Measurements from ENCODE around the gene TIMM17A.

The TIMM17A gene

DNA sequence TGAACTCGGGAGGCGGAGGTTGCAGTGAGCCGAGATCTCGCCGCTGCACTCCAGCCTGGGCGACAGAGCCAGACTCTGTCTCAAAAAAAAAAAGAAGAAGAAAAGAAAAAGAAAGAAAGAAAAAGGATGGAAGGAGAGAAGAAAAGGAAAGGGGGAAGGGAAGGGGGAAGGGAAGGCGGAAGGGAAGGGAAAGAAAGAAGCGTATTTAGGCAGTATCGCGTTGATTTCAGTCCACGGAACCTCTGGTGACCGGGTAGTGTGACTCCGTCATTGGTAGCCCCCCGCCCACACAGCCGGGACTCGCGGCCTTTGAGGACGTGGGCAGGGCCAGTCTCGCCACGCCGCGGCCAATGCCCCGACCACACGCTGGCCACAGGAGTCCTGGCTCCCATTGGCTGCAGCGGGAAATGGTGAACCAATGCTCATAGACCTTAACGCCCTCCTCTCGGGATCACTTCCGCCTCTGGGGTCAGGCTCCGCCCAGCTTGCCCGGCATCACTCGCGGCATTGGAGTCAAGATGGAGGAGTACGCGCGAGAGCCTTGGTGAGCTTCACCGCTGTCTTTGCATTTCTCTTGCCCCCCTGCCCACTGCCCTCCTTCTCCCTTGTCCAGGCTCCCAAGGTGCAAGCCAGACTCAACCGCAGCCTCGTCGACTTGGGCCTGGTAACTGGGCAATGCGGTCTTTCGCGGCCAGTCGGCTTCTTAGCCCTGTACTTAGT, at the start of gene TIMM17A:
TSS of gene TIMM17A (plus strand) at position 495 of the 720 bp plus-strand sequence. CDS start at position 519, 24 bp downstream.
- DNase-seq (ENCODE audit: low read depth) = peak; percentile 89

DNA sequence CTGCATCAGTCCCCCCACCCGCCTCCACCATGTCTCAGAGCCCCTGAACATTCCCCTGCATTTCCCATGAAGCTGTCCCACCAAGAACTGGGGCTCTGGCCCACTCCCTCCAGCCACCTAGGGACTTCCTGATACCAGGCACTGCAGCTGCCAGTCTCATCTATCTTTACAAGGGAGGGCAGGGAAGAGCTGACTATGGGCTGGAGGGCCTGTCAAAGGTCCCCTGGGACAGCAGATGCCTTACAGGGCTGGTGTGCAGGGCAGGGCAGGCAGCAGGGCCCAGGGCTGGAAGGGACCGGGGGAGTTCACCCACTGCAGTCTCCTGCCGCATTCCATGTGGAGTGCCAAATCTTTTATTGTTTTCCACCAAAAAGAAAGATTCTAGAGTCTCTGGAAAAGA, 49.0 kb upstream of the TIMM17A start:
- DNase-seq (ENCODE audit: low read depth) = no peak

DNA sequence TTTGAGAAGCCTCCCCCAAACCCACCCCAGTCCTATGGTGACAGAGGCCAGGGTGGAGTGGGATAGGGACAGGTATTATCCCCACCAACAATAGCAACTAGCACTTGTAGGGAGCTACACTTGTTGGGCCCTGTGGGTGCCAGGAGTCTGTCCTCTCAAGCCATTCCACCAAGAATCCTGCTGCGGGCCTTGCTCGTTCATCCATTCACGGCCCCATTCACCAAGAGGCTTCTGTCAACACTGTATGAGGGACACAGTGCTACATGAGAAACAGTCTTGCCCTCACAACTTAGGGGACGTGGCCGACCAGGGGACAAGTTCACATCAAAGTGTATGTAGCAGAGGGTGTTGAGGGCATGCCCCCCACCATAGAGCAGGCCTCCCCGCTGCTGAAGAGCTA, 47.7 kb upstream of the TIMM17A start:
- no peak for DNase-seq (ENCODE audit: low read depth)

DNA sequence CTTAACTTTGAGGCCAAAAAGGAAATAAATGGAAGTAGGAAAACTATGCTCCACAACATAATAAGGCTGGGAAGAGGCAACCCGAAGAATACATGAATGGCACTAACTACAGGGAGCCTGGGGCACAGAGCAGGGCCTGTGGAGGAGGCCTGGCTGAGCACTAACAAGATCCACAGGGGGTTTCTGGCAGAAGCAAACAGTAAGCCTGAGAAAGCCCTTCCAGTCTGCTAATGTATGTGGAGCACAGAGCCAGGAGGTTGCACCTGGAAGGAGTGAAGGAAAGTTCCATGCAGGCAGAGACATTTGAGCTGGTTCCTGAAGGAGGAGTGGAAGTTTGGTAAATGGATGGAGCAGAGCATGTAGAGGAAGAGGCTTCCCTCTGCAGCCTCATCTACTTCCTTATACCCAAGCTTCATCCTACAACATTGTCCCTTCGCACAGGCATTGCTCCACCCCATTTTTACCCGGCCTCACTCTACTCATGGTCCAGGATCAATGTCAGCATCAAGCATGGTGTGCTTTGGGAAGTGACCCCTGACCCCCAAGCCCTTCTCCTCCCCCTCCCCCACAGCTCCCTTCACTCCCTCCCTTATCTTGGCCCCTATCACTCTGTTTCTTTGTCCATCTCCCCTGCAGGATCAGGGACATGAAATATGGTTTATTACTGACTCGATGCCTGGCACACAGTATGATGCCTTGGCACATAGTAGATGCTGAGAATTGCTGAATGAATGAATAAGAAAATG, 43.3 kb upstream of the TIMM17A start:
- no peak for DNase-seq (ENCODE audit: low read depth)

DNA sequence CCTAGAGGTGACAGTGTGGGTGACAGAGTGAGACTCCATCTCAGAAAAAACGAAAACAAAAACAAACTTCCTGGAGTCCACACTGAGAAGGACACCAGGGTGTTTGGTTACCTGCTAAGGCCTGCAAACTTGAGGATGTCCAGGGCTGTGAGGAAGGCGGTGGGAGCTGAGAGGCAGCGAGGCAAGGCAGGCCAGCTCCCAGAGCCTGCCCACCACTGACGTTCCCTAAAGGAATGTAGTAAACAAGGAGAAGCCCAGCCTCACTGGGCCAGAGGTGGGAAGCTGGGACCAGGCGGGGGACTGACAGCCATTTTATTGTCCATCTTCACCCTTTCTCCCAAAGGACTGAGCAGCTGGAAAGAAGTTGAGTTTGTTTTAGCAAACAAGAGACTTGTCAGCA, 42.5 kb upstream of the TIMM17A start:
- no peak for DNase-seq (ENCODE audit: low read depth)

DNA sequence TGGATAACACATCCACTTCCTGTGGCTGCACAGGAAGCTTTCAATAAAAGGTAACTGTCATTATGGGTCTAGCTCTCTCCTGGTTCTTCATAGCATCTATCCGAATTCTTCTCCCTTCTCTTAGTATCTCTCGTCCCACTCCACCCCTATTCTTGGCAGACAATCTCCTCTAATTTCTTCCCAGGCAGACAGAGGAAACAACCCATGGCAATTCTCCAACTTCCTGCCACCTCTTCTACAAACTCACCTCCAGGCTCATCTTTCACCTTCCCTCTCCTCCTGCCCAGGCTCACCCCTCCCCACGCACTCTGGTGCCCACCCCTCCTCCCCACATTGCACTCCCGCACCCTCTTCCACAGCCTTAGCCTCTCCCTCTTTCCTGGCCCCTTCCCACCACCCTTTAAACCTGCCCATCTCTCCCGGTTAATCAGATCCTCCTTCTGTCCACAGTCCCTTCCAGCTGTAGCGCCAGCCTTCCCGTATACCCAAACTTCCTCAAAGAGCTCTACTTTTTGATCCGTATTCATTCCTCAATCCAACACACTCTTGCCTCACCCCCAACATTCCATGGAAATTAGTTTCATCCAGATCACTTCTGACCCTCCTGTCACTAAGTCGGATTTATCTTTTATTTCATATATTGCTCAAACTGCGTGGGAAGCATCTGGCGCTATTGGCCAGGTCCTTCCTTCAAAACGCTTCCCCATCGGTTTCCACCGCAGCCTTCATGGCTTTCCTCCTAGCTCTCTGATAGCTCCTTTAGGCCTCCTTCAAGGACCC, 40.7 kb upstream of the TIMM17A start:
- DNase-seq (ENCODE audit: low read depth) = no peak

DNA sequence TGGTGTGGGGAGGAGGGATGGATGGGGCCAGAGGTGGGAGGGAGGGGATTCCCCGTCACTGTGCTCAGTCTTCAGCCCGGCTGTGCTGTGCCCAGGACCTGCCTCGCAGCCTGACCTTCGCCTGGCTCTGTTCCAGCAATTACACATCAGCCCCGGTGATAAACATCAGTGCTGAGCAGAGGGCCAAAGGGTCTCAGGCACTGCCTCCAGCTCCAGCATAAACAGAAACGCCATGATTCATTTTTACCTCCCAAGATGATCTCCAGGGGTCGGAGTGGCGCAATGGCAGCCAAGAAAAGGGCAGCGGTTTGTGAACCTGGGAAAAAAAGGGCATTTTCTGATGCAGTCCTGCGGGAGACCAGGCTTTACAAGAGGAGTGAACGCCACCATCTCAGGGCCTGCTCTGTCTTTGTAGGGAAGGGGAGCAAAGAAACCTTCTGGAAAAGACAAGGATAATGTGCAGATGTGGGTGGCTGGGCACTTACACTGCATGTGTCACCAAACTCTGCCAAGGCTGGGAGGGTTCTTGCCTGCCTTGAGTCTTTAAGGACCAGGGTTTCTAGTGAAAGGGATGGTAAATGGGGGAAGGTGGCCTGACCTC, 38.6 kb upstream of the TIMM17A start:
- no peak for DNase-seq (ENCODE audit: low read depth)

DNA sequence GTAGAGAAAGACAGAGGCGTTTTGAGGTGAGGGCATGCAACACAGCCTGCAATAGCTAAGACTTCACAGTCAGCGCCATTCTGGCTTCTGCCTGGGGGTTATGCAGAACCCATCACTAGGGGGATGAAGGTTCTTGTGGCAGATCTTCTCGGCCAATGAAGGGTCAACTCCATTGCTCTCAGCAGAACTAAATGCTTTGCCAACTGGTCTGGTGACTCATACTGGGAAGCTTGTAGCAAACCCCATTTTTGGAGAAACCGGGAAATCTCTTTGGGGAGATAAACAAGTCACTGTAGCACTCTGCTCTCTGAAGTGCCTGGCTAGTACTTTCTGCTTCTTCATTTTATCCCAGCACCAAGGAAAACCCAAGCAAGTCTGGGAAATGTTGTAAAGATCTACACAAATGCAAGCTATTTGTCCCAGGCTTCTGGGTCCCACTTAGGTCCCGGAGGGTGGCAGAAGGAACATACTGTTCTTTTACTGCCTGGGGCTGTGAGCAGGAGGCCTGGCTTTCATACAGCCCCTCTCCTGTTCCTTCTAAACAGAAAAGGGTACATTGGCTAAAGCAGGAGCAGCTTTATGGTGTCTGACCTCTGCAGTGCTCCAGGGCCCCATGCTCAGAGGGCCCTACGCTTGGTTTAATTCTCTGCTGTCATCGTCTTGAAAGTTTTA, 37.8 kb upstream of the TIMM17A start:
- DNase-seq (ENCODE audit: low read depth) = no peak

DNA sequence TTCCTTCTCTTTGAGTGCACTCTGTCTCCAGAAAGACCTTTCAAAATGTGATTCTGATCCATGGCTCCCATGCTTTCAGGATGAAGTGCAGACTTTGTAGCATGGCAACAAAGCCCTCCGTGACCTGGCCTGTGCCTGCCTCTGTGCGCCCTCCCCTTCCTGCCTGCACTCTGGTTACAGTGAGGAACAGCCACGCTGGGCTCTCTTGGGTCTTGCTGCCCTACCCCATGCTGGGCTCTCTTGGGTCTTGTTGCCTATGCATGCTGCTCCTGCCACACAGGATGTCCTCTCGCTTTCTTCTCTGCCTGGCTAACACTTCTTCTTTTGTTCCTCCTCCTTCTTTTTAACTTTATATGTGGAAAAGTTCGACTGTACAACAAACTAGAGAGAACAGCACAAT, 37.0 kb upstream of the TIMM17A start:
- no peak for DNase-seq (ENCODE audit: low read depth)

DNA sequence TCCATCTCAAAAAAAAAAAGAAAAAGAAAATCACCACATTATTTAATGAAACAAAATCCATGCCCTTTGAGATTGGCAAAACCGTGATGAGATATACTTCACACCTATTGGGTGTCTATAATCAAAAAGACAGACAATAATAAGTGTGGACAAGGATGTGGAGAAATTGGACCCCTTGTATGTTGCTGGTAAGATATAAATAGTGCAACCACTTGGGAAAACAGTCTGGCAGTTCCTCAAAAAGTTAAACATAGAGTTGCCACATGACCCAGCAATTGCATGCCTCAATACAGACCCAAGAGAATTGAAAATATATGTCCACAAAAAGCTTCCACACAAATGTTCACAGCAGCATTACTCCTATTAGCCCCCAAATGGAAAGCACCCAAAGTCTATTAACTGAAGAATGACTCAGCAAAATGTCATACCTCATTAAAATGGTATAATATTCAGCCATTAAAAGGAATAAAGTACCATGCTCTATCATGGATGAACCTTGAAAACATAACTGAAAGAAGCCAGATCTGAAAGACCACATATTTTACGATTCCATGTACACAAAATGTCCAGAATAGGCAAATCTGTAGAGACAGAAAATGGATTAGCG, 33.2 kb upstream of the TIMM17A start:
- no peak for DNase-seq (ENCODE audit: low read depth)

DNA sequence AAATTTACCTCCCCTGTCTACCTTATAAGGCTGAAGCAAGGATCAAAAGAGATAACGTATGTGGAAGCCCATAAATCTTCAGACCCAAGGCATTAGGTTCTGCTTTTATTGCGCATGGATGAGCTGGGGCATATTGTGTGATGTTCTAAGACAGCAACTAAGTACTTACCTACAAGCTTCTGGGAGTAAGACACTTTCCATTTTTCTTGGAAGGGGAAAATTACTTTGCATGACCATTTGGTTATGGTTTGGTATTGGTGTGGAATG, 30.1 kb upstream of the TIMM17A start:
- DNase-seq (ENCODE audit: low read depth) = no peak

DNA sequence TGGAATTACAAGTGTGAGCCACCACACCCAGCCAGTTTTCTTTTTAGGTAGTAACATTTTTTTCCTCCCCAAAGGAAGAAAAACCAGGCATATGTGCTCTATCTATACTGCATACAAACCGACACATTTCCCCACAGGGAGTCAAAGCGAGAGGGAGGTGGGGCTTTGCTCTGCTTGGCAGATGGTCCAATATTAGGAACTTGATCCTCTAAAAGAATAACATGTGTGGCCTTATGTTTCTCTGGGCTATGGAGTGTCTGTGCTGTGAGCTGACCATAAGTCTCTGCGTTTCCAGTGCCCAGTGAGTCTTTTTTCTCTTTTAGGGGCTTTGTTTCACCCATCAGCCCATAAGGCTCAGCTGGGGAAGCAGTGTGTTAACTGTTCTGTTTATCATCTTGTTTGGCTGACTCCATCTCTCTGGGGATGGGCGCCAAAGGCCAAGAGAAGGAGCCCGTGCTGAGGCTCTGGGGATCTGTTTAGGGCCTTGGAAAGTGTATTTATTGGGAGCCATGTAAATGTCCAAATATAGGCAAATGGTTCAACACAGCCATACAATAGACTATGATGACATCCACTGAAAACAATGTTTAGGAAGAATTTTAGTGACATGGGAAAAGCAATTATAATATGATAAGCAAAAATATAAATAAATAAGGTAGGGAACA, 29.2 kb upstream of the TIMM17A start:
- DNase-seq (ENCODE audit: low read depth) = no peak

DNA sequence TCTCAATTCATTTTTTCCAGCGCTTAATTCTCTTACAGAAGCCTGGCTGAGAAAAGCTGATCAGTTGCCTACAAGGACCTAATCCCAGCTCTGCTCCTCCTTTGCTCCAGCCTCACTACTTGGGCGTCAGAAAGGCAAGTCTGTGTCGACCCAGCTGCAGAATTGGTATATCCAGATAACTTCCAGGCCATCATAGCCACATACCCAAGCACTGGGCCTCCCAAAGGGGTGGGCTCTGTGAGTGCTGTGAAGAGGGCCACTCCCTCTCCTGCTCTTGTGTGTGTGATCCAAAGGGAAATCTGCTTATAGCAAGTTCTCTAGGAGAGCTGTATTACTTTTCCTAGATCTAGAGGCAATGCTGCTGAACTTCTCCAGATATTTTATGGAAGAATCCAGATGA, 27.0 kb upstream of the TIMM17A start:
- DNase-seq (ENCODE audit: low read depth) = no peak

DNA sequence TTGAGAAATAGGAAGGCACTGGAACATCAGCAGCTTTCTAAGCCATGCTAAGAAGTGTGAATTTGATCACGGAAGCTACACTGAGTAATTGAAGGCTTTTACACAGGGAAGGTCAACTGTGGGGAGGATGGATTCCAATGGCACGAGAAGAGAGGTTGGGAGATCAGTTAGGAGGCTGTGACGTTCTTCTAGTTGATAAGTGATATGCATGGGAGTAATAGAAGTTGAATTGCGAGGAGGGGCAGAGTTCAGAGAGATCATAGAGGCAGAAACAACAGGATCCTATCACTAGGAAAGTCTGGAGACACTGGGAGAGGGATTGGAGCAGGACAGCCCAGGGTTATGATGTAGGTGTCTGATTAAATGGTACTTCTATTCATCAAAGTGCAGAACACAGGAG, 25.2 kb upstream of the TIMM17A start:
- DNase-seq (ENCODE audit: low read depth) = no peak

DNA sequence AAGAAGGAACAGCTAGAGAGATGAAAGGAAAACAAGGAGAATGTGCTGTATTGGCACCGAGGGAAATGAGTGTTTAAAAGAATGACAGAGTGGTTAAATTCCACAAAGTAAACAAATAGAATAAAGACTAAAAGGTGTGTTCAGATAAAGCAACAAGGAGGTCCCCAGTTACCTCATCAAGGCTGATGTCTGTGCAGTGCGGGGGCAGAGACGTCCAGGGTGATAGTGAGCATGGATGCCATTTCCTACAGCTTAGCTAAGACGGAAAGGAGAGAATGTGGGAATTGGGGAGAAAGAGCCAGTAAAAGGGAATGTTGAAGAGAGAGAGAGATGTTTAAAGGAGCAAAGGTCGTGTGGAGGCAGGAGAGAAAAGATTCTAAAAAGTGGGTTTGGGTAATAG, 24.5 kb upstream of the TIMM17A start:
- no peak for DNase-seq (ENCODE audit: low read depth)

DNA sequence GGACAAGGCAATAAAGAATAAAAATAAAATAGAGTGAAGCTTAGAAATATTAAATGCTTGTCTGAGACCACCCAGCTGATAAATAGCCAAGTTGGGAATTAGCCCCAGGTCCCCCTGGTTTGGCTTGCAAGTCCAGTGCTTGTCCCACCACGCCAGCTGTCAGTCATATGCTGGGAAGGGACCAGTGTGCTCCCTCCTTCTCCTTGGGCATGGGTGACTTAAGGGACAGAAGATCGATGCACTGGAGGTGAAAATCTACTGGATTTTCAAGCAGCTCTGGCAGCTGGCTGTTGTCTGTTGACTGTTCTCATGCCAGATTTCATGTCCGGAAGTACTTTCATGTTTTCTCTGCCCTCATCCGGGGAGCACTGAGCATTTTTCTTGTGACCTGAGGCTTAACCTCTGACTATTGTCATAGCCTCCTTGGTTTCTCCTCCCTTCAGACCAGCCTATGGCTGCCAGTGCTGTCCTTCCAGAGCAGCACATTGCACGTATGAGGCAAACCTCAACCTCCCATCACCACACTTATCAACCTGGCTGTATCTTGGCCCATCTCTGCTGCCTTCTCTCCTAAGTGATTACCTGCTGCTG, 21.4 kb upstream of the TIMM17A start:
- DNase-seq (ENCODE audit: low read depth) = peak; percentile 39

DNA sequence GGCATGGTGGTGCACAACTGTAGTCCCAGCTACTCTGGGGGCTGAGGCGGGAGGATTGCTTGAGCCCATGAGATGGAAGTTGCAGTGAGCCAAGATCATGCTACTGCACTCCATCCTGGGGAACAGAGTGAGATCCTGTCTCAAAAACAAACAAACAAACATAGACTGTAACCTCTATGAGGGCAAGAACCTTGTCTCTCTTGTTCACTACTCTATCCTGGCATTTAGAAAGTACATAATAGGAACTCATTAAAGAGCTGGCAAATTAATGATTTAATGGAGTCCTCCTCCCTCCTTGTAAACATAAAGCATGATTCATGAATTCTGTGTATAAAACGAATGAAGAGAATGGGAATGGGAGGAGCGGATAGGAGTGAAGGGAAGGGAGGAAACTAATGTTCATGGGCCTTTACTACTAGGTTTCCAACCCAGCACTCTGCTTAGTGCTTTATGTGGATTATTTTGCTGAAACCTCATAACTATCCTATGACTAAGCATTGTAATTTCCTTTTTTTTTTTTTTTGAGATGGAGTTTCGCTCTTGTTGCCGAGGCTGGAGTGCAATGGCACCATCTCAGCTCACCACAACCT, 17.6 kb upstream of the TIMM17A start:
- peak; percentile 48 for DNase-seq (ENCODE audit: low read depth)

DNA sequence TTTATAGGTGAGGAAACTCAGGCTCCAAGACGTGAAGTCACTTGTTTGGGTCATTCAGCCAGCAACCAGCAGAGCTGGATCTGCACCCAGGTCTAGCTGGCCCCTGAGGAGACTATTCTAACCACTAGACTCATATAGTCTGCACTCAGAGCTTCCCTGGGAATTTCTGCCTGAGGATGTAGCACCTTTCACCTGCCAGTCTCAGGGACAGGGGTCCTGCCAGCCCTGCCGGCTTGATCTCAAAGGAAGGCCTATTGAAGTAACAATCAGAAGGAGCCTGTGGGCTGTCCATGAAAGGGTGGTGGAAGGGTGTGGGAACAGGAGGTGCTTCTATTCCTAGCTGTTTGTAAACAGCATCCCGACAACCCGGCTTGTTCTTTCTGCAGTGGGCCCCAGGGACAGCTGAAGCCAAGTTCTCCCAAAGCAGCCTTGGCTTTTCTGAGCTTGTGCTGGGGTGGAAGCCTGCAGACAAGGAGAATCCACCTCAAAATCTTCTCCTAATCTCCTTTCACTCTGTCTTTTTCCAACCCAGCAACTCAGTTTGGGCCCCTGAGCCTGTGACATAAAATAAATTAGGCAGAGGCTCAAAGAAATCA, 16.8 kb upstream of the TIMM17A start:
- no peak for DNase-seq (ENCODE audit: low read depth)

DNA sequence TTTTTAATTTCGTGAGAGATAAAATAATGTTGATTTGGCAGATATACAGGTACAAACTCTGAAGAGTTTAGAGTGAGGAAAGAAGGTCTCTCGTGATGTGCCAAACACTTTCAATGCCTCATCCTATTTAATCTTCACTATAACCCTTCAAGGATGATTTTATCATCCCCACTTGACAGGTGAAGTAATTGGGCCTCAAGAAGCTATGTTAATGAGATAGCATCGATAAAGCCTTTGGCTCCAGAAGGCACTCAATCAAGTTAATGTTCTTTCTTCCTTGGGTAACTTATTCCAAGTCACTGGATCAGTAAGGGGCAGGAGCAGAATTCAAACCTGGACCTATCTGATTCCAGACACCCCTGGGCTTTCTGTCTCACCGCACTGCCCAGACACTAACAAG, 16.2 kb upstream of the TIMM17A start:
- DNase-seq (ENCODE audit: low read depth) = no peak

DNA sequence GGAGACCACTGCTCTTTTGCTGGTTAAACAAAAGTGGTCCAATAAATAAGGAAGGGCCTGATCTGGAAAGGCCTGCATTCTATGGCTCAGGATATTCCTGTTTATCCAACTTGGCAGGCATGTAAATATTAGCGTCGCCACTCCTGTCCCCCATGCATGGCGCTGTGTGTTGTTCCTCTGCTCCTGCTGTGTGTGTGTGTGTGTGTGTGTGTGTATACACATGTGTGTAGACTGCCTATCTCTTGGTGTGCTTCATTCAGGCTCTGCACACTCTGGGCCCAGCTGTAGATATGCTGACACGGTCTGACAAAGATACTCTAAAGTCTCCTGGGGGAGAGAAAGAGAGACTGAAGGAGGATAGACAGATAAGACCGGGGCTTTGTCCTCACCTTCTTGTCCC, 15.7 kb upstream of the TIMM17A start:
- DNase-seq (ENCODE audit: low read depth) = no peak

All from HS-27A (cell line).